Measurements from ENCODE around the gene PRDM2.

The PRDM2 gene

DNA sequence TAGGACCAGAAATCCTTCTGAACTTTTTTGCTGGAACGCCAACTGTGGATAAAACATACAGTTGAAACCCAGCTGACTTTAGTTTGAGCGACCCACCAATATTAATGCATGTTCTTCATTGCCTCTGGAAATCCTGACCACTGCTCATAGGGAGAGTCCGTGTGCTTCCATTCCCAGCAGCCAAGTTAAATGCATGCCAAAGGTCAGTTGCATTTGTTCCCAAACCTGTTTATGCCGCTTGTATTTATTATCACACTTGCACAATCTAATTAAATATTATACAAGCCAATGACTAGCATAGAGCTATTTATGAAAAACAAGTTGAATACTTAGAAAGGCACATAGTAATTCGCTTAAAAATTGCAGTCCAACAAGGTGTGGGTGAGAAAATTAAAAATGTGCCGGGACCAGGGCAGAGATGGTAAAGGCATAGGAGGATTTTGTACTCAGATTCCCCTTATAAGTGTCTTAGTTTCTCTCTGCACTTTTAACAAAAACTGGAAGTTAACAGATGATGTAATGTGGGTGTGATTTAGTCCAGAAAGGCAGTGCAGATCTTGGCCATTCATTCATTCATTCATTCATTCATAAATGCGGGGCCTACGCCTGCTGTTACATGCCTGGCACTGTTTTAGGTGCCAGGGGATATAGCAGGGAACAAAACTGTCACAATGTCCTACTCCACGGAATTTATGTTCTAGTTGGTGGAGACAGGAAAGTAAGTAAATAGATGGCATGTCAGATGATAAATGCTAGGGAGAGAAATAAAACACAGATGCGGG, 99.7 kb downstream of the PRDM2 start:
- no peak for FAIRE-seq

- FAIRE-seq, result no peak
Measured at GRCh38 chr1:13801232-13801631, 101.2 kb downstream of the PRDM2 start.

DNA sequence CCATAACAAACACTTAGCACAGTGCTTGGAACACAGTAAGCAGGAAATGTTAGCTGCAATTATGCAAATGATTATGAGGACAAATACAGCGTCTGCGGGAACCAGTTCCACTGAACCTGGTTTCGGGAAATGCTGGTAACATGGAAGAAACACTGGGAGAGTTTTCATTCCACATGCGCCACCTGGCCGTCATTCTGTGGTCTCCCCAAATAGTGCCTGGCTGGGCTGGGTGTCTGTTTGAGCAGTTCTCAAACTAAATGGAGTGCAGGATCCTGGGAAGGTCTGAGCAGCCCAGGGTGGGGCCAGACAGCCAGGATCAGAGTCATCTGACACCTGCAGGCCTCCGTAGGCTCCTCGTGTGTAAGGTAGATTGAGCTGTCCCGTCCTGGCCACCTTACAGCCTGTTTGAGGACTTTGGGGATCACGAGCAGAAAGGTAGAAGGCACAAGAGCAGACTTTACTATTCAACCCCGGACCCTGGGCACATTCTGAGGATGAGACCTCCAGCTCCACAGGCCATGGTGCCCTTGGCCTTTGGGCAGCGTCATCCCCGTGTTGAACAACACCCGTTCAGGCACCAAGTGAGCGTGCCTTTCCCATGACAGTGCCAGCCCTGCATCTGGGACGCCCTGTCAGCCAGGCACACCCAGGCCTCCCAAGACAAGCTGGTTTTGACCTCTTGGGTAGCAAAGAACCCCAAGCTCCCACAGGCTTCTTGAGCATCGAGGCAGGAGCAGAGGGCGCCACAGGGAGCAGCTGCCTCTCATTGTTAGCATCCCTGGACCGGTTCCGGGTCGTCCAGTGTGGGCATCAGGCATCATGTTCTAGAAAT, 101.9 kb downstream of the PRDM2 start:
- FAIRE-seq, result no peak

DNA sequence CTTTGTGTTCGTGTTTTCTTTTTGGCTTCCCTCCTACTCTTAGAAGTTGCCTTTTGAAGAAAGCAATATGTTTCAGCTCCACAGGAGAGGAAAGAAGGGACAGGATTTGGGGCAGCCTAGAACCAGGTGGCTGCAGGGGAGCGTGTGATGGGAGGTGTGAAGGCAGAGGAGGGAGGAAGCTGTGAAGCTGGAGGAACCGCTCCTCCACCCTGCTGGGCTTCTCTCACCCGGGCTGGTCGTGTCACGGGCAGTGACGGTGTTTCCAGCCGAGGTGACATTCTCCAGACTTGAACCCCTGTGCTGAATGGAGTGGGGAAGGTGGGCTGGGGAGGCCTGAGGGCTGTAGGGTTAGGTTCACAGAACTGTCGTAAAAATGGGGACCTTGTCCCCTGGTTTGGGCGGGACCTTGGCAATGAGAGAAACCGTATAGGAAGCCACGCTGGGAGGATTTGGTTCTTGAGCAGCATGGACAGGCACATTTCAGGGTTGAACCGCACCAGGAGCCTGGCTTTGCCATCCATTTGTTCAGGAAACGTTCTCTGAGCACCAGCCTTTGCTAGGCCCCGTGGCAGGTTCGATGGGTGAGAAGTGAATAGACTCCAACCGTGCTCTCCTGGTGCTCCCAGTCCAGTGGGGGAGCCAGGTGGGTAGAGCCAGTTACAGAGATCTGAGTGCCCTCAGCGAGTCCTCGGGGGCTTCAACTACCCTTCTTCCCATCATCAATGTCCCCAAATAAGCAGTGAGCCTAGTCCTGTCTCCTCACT, 103.0 kb downstream of the PRDM2 start:
- FAIRE-seq, result no peak

DNA sequence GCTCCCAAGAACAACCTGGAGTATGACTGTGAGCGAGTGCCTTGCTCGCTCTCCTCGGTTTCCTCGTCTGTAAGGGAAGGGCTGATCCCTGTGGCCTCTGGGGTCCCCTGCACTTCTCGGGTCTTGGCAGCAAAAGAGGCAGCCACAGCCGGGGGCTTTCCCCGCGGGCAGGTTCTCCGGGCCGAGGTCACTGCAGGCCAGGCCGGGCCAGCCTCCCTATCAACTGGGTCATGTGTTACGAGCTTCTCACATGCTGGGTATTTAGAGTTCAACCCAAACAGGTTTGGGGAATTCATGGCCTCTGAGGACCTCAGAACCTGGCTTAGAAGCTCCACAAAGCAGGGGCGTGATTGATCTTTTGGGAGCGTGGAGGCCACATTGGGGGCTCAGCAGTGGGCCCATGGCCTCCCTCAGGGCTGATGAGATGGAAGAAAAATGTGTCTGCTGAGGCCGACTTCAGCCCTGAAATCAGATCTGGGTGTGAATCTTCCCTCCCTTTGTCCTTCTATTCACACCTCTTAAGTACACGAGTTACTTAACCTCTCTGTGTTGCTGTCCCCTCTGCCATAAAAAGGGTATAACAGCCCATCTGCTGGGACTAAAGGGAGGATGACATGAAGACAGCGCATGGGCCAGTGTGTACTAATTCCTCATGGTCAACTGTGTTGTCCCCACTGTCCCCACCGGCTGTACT, 103.7 kb downstream of the PRDM2 start:
- no peak for FAIRE-seq

DNA sequence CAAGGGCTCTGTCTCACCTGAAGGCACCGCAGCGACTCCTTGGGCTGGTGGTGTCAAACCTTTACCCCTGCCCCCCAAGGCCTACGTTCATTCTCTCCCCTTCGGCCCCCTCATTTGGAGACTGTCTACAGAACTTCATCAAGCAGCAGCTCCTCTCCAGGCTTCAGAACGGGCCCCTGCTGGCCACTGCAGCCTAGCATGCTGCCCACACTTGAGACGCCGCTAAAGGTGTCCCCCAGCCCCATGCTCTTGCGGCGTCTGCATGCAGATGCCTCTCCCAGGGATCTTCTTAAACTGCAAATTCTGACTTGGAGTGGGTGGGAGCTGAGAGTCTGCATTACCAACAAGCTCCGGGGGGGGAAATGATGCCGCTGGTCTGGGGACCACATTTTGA, 104.2 kb downstream of the PRDM2 start:
- no peak for FAIRE-seq

DNA sequence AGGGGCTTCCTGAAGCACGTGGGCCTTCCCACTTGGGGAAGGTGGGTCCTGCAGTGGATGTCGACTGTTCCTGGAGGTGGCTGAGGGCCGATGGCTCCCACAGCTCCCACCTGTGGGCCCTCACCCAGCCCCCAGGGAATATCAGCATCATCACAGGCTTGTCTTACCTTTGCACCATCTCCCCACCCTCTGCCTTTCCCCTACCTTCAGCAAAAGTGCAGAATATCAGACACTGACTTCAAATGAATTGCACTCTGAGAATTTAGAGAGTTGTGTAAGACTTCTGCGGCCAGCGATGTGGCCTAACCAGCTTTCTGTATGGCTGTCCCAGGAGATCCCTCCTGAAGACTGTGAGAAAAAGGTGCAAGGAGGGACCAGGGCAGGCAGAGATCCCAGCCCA, 105.4 kb downstream of the PRDM2 start:
- FAIRE-seq, result no peak

DNA sequence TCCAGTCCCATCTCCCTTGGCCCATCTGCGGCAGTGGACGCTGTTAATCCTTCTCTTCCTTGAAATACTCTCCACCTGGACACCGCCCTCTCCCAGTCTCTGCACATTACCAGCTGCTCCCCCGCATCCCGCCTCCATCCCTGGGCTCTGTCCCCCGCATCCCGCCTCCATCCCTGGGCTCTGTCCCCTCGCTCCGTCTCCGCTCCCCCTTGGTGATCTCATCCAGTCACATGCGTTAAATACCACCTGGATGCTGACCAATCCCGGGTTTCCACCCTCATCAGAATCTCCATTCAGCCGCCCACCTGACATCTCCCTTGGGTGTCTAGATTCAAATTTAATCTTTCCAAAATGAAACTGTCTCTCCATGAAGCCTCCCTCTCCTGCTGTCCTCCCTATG, 106.1 kb downstream of the PRDM2 start:
- no peak for FAIRE-seq

DNA sequence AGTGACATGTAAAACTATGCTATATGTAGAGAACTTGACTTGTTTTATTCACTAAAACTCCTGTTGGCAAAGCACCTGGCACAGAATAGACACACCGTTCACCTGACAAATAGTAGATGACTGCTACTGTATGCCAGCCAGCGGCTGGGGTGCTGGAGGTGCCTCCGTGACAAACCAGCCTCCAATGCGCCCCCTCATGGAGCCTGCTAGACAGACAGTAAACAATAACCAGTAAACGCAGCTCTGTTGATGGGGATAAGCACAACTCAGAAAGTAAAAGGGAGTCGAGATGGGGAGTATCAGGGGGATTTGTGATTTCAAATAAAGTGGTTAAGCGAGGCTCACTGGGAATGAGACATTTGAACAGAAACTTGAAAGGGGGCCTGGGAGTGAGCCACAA, 107.2 kb downstream of the PRDM2 start:
- no peak for FAIRE-seq

- no peak for FAIRE-seq
Measured at GRCh38 chr1:13808729-13809131, 108.7 kb downstream of the PRDM2 start.

GRCh38 chr1:13809461-13810159, 109.6 kb downstream of the PRDM2 start:
- FAIRE-seq, result no peak

GRCh38 chr1:13812456-13813397, 112.7 kb downstream of the PRDM2 start:
- FAIRE-seq, result no peak

DNA sequence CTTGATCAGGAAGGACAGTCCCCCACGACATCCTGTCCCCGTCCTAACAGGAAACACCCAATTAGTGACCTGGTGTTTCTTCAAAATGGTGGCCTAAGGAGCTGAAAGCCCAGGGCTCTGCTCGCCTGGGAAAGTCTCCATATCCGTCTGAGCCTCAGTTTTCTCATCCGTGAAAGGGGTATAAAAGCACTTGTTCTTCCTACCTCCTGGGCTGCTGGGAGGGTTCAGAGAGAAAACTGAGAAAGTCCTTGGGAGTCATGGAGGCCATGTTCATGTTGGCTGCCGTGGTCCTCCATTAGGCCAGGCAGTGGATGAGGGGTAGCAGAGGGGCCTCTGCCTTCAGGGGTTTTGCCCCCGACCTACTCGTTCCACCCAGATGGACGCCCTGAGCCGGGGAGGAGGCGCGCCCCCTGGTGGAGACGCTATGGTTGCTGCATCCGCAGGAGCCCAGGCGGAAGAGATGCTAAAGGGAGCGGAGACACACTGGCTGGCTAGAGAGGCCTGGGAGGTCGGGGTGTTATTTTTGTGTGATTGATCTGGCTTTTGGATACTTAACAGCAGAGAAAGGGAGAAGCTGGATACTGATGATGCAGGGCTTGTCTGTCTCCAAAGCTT, 113.5 kb downstream of the PRDM2 start:
- no peak for FAIRE-seq

DNA sequence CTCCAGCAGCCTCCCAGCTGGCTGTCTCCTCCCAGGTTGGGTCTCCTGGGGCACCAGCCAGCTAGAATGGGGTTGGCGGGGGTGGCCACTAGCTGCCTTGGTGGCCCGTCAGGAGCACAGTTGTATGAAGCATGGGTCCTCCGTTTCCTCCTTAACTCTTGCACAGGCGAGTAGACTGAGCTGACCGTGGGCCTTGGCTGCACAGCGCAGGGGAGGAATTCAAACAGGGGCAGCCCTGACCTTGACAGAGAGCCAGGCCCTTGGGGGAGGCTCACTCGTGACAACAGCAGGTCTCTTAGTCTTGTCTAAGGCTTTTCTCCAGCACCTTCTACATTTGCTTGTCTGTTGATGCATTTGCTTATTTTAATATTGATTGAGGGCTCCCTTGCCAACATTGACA, 114.1 kb downstream of the PRDM2 start:
- FAIRE-seq, result no peak

DNA sequence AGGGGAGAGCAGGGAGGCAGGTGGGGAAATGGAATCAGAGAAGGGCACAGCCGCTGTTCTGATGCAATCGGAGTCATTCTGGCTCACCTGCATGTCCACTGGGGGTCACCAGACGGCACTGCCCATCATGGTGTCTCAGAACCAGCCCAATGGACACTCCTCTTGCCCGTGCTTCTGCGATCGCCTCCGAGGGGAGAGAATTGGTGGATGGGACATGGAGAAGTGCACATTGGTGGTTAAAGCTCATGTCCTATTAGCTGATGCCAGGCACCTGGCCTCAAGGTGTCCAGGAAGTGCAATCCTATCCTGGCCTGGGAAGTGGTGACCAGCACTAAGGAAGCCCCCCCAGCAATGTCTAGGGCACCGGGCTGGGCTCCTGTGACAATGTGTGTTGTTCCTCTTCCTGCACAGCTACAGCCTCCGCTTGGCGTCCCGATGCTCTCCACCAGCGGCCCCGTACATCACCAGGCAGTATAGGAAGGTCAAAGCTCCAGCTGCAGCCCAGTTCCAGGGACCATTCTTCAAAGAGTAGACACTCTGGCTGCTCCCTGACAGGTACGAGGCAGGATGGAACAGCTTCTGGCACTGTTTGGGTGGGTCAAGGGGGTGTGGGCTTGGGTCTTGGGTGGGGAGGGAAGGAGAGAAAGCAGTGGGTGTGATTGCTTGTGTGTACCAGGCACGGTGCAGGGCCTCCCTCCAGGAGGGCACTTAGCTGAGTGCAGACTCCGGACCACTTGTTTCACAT, 116.2 kb downstream of the PRDM2 start:
- FAIRE-seq, result no peak

DNA sequence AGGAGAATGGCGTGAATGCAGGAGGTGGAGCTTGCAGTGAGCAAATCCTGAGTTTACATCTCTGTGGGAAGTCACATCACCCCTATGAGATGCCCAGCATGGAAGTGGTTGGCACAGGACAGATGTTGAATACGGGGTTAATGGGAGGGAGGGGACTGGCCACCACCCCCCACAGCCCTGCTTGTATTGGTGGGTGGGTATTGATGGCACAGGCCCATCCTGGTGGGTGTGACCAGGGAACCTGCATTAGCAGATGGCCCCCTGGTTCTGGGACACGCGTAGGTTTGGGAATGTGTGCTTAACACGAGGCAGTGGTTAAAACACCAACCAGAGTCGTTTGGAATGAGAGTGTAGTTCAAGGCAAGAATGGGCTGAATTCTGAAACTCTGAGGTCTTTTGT, 117.9 kb downstream of the PRDM2 start:
- no peak for FAIRE-seq

DNA sequence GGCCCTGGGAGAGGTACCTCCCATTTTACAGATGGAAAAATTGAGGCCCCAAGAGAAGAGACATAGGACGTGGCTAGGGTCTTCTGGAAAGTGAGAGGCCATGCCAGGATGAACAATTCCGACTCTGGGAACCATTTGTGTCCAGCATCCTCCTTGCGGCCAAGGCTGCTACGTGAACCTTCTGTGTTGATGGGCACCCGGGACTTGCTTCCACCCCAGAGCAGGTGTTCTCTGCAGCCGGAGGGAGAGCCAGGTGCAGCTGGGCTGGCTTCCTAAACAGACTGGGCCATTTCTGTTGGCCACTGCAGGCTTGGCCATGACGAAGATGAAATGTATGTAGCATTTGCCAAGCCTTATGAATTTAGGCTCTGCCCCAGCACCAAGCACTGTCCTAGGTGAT, 118.9 kb downstream of the PRDM2 start:
- FAIRE-seq, result no peak

DNA sequence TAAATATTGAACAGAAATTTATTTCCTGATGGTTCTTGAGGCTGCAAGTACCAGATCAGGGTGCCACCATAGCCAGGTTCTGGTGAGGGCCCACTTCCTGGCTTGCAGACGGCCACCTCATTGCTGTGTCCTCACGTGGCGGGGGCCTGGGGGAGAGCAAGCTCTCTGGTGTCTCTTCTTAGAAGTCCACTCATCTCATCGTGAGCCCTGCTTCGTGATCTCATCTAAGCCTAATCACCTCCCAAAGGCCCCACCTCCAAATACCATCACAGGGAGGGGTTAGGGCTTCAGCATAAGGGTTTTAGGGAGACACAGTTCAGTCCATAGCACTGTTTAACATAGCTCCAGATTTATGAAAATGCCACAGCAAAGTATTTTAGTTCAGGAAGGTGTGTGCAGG, 119.7 kb downstream of the PRDM2 start:
- no peak for FAIRE-seq

GRCh38 chr1:13820055-13820454, 120.1 kb downstream of the PRDM2 start:
- no peak for FAIRE-seq

DNA sequence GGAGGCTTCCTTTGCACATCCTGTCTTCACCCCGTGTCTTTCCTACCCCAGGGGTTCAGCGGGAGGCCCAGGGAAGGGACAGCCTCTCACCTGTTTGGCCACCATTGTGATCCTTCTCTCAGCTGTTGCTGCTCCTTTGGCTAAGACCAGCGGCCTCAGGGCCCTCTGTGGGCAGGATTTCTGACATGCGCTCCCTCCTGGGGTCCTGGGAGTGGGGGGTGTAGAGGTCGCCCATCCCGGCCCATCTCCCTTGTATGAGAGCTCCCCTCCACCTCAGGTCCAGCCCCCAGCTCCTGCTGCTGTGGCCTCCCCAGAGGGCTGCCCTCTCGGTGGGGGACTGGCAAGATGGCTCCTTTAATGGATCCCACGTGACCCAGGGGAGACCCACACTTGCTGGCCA, 120.5 kb downstream of the PRDM2 start:
- no peak for FAIRE-seq

Measured in A204.1 (cell line).